ENCODE measurements around the gene TSPO.

Gene TSPO

DNA sequence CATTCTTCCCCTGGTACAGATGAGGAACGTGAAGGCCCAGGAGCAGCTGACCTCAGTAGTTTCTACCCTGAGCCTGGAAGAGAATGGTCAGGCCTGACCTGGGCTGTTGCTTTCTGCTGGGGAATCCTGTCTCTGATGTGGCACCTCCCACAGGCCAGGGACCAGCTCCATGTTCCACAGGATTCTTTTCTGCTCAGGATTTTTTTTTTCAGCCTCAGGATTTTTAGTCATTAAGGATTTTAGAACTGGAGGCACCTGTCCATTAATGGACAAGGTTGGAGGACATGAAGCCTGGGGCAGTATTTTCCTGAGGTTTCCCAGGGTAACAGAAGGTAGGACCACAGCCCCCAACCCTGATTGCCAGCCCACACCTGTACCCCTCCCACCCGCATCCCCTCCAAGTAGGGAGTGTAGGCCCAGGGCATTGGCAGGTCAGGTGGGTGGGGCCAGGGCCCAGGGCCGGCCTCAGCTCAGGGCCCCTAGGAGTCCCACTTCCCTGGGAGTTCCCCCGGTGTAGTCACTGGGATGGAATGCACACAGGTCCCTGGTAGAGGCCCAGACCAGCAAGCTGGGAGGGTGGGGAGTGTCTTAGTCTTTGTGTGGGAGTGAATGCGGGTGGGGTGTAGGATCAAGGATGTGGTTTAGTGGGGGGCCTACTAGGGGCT is 24.7 kb upstream of the TSPO start:
- Histone ChIP-seq H3K36me3 (ENCODE audit: insufficient read depth, low read length) (peaks cover 51% of the 10 kb centered on the region; the same call in 1 of the 2 replicates), H3K27me3 (ENCODE audit: insufficient read depth, low read length) (no peaks in the 10 kb centered on the region), H3K4me2 (ENCODE audit: low read length) (no peak overlapping the region), H3K9me3 (ENCODE audit: low read length) (no peaks in the 10 kb centered on the region), H3K9me2 (ENCODE audit: low read depth, low read length) (no peaks in the 10 kb centered on the region), H3K4me1 (ENCODE audit: insufficient read depth, low read length, severe bottlenecking) (peaks cover 66% of the 10 kb centered on the region), H3F3A (ENCODE audit: insufficient read depth, low read length) (peaks cover 8% of the 10 kb centered on the region), H2AFZ (ENCODE audit: low read length) (no peak overlapping the region), H3K27ac (ENCODE audit: low read depth, low read length, poor library complexity, severe bottlenecking) (peak overlapping the region; percentile 87), H3K79me2 (ENCODE audit: insufficient read depth, low read length) (0 out of 2 replicates have a peak, but pooled peaks cover 4% of the 10 kb centered on the region), H3K4me3 (ENCODE audit: low read depth, low read length, poor library complexity, severe bottlenecking) (no peak overlapping the region), H4K20me1 (ENCODE audit: insufficient read depth, low read length) (no peaks in the 10 kb centered on the region), H3K9ac (ENCODE audit: low read length) (no peak overlapping the region)
- TF ChIP-seq, protein P1, sequence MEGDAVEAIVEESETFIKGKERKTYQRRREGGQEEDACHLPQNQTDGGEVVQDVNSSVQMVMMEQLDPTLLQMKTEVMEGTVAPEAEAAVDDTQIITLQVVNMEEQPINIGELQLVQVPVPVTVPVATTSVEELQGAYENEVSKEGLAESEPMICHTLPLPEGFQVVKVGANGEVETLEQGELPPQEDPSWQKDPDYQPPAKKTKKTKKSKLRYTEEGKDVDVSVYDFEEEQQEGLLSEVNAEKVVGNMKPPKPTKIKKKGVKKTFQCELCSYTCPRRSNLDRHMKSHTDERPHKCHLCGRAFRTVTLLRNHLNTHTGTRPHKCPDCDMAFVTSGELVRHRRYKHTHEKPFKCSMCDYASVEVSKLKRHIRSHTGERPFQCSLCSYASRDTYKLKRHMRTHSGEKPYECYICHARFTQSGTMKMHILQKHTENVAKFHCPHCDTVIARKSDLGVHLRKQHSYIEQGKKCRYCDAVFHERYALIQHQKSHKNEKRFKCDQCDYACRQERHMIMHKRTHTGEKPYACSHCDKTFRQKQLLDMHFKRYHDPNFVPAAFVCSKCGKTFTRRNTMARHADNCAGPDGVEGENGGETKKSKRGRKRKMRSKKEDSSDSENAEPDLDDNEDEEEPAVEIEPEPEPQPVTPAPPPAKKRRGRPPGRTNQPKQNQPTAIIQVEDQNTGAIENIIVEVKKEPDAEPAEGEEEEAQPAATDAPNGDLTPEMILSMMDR (IDR thresholded peaks at IDR 0.05; ENCODE audit: low read length) = no peak
- no peak for TF ChIP-seq EZH2 (IDR thresholded peaks at IDR 0.05; ENCODE audit: borderline replicate concordance, low read length)

DNA sequence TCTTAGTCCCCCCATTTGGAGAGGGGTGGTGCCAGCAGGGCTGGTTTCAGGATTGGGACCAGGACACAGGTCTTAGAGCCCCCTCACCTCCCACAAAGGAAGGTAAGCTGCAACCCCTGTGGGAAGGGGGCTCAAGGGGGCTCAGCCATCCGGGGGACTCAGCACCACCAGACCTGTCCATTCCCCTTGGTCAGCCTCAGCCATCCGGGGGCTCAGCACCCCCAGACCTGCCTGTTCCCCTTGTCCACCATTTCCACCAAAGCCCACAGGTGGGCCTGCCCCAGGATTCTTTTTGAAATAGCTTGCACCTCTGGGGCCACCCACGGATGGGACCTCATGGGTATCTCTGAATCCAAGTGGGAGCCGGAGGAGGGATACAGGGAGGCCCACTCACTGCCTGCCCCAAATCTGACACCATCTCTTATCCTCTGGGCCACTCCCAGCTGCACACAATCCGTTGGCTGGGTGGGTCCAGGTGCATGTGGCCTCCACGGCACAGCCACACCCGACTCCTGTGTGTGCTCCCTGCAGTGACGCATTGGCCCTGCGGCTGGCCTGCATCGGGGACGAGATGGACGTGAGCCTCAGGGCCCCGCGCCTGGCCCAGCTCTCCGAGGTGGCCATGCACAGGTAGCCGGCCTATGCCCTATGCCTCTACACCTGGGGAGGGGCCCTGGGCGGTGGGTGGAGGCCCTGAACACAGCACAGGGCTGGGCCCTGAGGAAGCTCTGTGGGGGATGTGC is 24.0 kb upstream of the TSPO start:
- Histone ChIP-seq H3K27me3 (ENCODE audit: insufficient read depth, low read length) (no peaks in the 10 kb centered on the region), H3K79me2 (ENCODE audit: insufficient read depth, low read length) (0 out of 2 replicates have a peak, but pooled peaks cover 4% of the 10 kb centered on the region), H4K20me1 (ENCODE audit: insufficient read depth, low read length) (no peaks in the 10 kb centered on the region), H3K4me3 (ENCODE audit: low read depth, low read length, poor library complexity, severe bottlenecking) (no peak overlapping the region), H3K36me3 (ENCODE audit: insufficient read depth, low read length) (peaks cover 58% of the 10 kb centered on the region), H2AFZ (ENCODE audit: low read length) (no peak overlapping the region), H3K4me1 (ENCODE audit: insufficient read depth, low read length, severe bottlenecking) (peaks cover 59% of the 10 kb centered on the region), H3K27ac (ENCODE audit: low read depth, low read length, poor library complexity, severe bottlenecking) (peak overlapping the region; percentile 87), H3K9ac (ENCODE audit: low read length) (peak overlapping the region; percentile 42; the same call in 1 of the 2 replicates), H3K9me2 (ENCODE audit: low read depth, low read length) (no peaks in the 10 kb centered on the region), H3K4me2 (ENCODE audit: low read length) (peak overlapping the region; percentile 53; the same call in 1 of the 2 replicates), H3F3A (ENCODE audit: insufficient read depth, low read length) (peaks cover 8% of the 10 kb centered on the region), H3K9me3 (ENCODE audit: low read length) (no peaks in the 10 kb centered on the region)
- TF ChIP-seq, protein P1 (IDR thresholded peaks at IDR 0.05; ENCODE audit: low read length) = no peak
- TF ChIP-seq EZH2 (IDR thresholded peaks at IDR 0.05; ENCODE audit: borderline replicate concordance, low read length) = no peak

DNA sequence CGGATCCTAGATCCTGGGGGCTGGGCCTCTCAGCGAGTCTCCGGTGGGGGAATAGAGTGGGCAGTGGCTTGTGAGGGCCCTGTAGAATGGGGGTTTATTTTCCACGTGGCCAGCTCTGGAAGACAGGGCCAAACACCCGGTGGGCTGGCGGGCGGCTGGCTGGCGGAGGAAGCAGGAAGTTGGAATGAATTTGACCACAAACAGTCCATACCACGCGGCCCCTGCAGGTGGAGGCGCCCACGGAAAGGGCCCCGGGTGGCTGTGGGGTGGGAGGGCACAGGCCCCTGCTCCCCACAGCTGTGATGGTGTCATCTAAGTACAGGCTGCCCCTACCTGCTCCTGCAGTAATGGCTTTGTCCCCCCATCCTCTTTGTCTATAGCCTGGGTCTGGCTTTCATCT is 23.2 kb upstream of the TSPO start:
- H4K20me1 ChIP-seq (ENCODE audit: insufficient read depth, low read length) = no peaks in the 10 kb centered on the region
- H3K36me3 ChIP-seq (ENCODE audit: insufficient read depth, low read length) = peaks cover 66% of the 10 kb centered on the region
- TF ChIP-seq, protein P1 (IDR thresholded peaks at IDR 0.05; ENCODE audit: low read length) = no peak
- TF ChIP-seq EZH2 (IDR thresholded peaks at IDR 0.05; ENCODE audit: borderline replicate concordance, low read length) = no peak
- H3K4me3 ChIP-seq (ENCODE audit: low read depth, low read length, poor library complexity, severe bottlenecking) = peak overlapping the region; percentile 18
- no peaks in the 10 kb centered on the region for H3K79me2 ChIP-seq (ENCODE audit: insufficient read depth, low read length)
- peak overlapping the region; percentile 53 for H3K4me2 ChIP-seq (ENCODE audit: low read length)
- no peaks in the 10 kb centered on the region for H3K9me2 ChIP-seq (ENCODE audit: low read depth, low read length)
- H3F3A ChIP-seq (ENCODE audit: insufficient read depth, low read length) = peaks cover under 1% of the 10 kb centered on the region; the same call in 1 of the 2 replicates
- H3K27ac ChIP-seq (ENCODE audit: low read depth, low read length, poor library complexity, severe bottlenecking) = peak overlapping the region; percentile 87
- H3K9me3 ChIP-seq (ENCODE audit: low read length) = no peaks in the 10 kb centered on the region
- no peaks in the 10 kb centered on the region for H3K27me3 ChIP-seq (ENCODE audit: insufficient read depth, low read length)
- H2AFZ ChIP-seq (ENCODE audit: low read length) = no peak overlapping the region
- peak overlapping the region; percentile 42; the same call in 1 of the 2 replicates for H3K9ac ChIP-seq (ENCODE audit: low read length)
- H3K4me1 ChIP-seq (ENCODE audit: insufficient read depth, low read length, severe bottlenecking) = peaks cover 51% of the 10 kb centered on the region

Measured in OCI-LY1 (cell line).